SK-N-SH (cell line): ENCODE measurements around the gene TMCO6. TPM values are rescaled to one million over a fixed set of nuclear protein-coding genes. Genes with fewer than 3 reads are reported as not detected.

Experiments used
- CTCF ChIA-PET: fragments of 300-600, 350-600 bp; formaldehyde crosslinking; extraction: SDS; loops from one replicate; lab custom pipeline; 2021; lab: Yijun Ruan, JAX
- POLR2A ChIA-PET: fragments of 350-600 bp; sonication (Branson Sonifier 250); formaldehyde crosslinking; extraction: SDS; loops from one replicate; lab custom pipeline; 2020; ENCODE audit warnings: antibody characterized with exemption, inconsistent platforms; lab: Yijun Ruan, JAX
- DNase-seq: peaks from one replicate; pipeline ENCODE4 v3.0.0; 2012
- H2AFZ ChIP-seq: fragments of 200-600 bp; sonication (generic); 2 replicates; pipeline ENCODE4 v1.8.1; 2016; ENCODE audit warnings: antibody characterized with exemption, mild to moderate bottlenecking, low read depth
- H3F3A ChIP-seq: fragments of 200-600 bp; sonication (generic); replicated peaks from 2 replicates; pipeline ENCODE3; 2016; ENCODE audit warnings: antibody characterized with exemption, mild to moderate bottlenecking; ENCODE audit not compliant: insufficient read depth
- H3K27ac ChIP-seq, 2 experiments: fragments of 200-500 bp in 1 of 2; fragments of 200-600 bp in 1 of 2; sonication (Bioruptor generic) in 1 of 2; sonication (generic), shearing (Covaris generic) in 1 of 2; 2 replicates each; pipeline versions ENCODE4 v1.5.1 to v1.6.1; 2014 to 2016; ENCODE audit warnings: low read depth in 2 of 2, inconsistent platforms in 1 of 2, low read length in 1 of 2, mild to moderate bottlenecking in 1 of 2, mixed read lengths in 1 of 2
- H3K27me3 ChIP-seq: fragments of 200-600 bp; sonication (generic), shearing (Covaris generic); 2 replicates; pipeline ENCODE4 v1.6.1; 2016; ENCODE audit warnings: mixed run types; ENCODE audit not compliant: insufficient read depth
- H3K36me3 ChIP-seq, 2 experiments: fragments of 200-500 bp in 1 of 2; fragments of 200-600 bp in 1 of 2; sonication (Bioruptor generic) in 1 of 2; sonication (generic) in 1 of 2; replicated peaks in 1 of 2; 2 replicates each; pipeline versions ENCODE3 to v1.5.1; 2014 to 2016; ENCODE audit warnings: low read length in 1 of 2, mild to moderate bottlenecking in 1 of 2; ENCODE audit not compliant: insufficient read depth in 2 of 2, control insufficient read depth in 1 of 2
- H3K4me1 ChIP-seq, 2 experiments: fragments of 200-500 bp in 1 of 2; fragments of 200-600 bp in 1 of 2; sonication (Bioruptor generic) in 1 of 2; sonication (generic), shearing (Covaris generic) in 1 of 2; 2 replicates each; pipeline versions ENCODE4 v1.5.1 to v1.6.1; 2014 to 2016; ENCODE audit warnings: low read depth in 1 of 2, low read length in 1 of 2, mixed run types in 1 of 2; ENCODE audit not compliant: insufficient read depth in 2 of 2, control insufficient read depth in 1 of 2
- H3K4me2 ChIP-seq: fragments of 200-600 bp; sonication (generic), shearing (Covaris generic); 2 replicates; pipeline ENCODE4 v1.6.1; 2017; ENCODE audit warnings: mixed run types
- H3K4me3 ChIP-seq, 2 experiments: fragments of 200-500 bp in 1 of 2; fragments of 200-600 bp in 1 of 2; sonication (Bioruptor generic) in 1 of 2; sonication (generic), shearing (Covaris generic) in 1 of 2; 2 replicates each; pipeline versions ENCODE4 v1.5.1 to v1.8.1; 2014 to 2016; ENCODE audit warnings: low read depth in 2 of 2, inconsistent platforms in 1 of 2, low read length in 1 of 2, mild to moderate bottlenecking in 1 of 2, mixed read lengths in 1 of 2, moderate library complexity in 1 of 2
- H3K79me2 ChIP-seq: fragments of 200-600 bp; sonication (generic); 2 replicates; pipeline ENCODE4 v1.8.1; 2017; ENCODE audit warnings: mild to moderate bottlenecking; ENCODE audit not compliant: insufficient read depth
- H3K9ac ChIP-seq: fragments of 200-600 bp; sonication (generic); 2 replicates; pipeline ENCODE4 v1.6.1; 2017; ENCODE audit warnings: mixed run types
- H3K9me2 ChIP-seq: fragments of 200-600 bp; sonication (generic); 2 replicates; pipeline ENCODE4 v1.6.1; 2017; ENCODE audit warnings: mixed run types
- H3K9me3 ChIP-seq: fragments of 200-600 bp; sonication (generic); 2 replicates; pipeline ENCODE4 v1.6.1; 2017; ENCODE audit warnings: mixed run types, mild to moderate bottlenecking, moderate library complexity
- H4K20me1 ChIP-seq: fragments of 200-600 bp; sonication (generic); 2 replicates; pipeline ENCODE4 v1.6.1; 2017; ENCODE audit warnings: mild to moderate bottlenecking, mixed run types; ENCODE audit not compliant: insufficient read depth
- CHD2 ChIP-seq: fragments of 150-350 bp; IDR thresholded peaks from 2 replicates; pipeline ENCODE4 v1.6.1; 2018; ENCODE audit warnings: low read length; ENCODE audit not compliant: partially characterized antibody
- EZH2phosphoT487 ChIP-seq: fragments of 200-600 bp; sonication (generic); IDR thresholded peaks from 2 replicates; pipeline ENCODE4 v1.6.1; 2017; ENCODE audit warnings: low read depth, mixed run types, mild to moderate bottlenecking, antibody characterized with exemption, moderate library complexity, borderline replicate concordance
- FOXM1 ChIP-seq: IDR thresholded peaks from 2 replicates; pipeline ENCODE4 v1.4.0; 2012; ENCODE audit warnings: low read depth, mild to moderate bottlenecking
- GABPA ChIP-seq: IDR thresholded peaks from 2 replicates; pipeline ENCODE4 v1.4.0; 2012; ENCODE audit warnings: low read depth, mild to moderate bottlenecking
- GATA2 ChIP-seq: sonication (generic); formaldehyde crosslinking; IDR thresholded peaks from 2 replicates; pipeline ENCODE4 v1.5.0; 2020; ENCODE audit warnings: mild to moderate bottlenecking, missing genetic modification reagents
- MXI1 ChIP-seq: IDR thresholded peaks from 2 replicates; pipeline ENCODE4 v1.6.1; 2012; ENCODE audit warnings: mild to moderate bottlenecking, low read depth, low read length, improper control_type of control experiment
- RAD21 ChIP-seq: IDR thresholded peaks from 2 replicates; pipeline ENCODE4 v1.6.1; 2012; ENCODE audit warnings: mild to moderate bottlenecking, low read length
- RXRA ChIP-seq: IDR thresholded peaks from 2 replicates; pipeline ENCODE4 v1.4.0; 2012; ENCODE audit warnings: low read depth, mild to moderate bottlenecking, borderline replicate concordance
- SIN3A ChIP-seq: IDR thresholded peaks from 2 replicates; pipeline ENCODE4 v1.6.1; 2012; ENCODE audit warnings: low read depth, mild to moderate bottlenecking, low read length, moderate library complexity, borderline replicate concordance
- TAF1 ChIP-seq: IDR thresholded peaks from 2 replicates; pipeline ENCODE4 v1.6.1; 2012; ENCODE audit warnings: low read depth, mild to moderate bottlenecking, low read length, moderate library complexity, borderline replicate concordance
- TCF12 ChIP-seq: IDR thresholded peaks from 2 replicates; pipeline ENCODE4 v1.4.0; 2012
- WGBS: methylation state at CpG from one replicate; pipeline ENCODE4 v1.1.6; 2017; ENCODE audit warnings: low lambda C conversion rate; 5-methylcytosine and 5-hydroxymethylcytosine counted together
- polyA plus RNA-seq, 3 experiments: library from polyadenylated mRNA; depleted of rRNA; stranded (reverse); fragments of >200 nt; gene quantifications; 2 replicates each; pipeline ENCODE4 v1.2.3, GENCODE V29; 2012
- TF ChIP-seq, protein P1 (sequence below): IDR thresholded peaks from 2 replicates; pipeline ENCODE4; 2012
- TF ChIP-seq, protein P2 (sequence below): IDR thresholded peaks from 2 replicates; pipeline ENCODE4 v1.4.0; 2012; ENCODE audit warnings: low read depth
- TF ChIP-seq, protein P3 (sequence below): IDR thresholded peaks from 2 replicates; pipeline ENCODE4 v1.6.1; 2012; ENCODE audit warnings: mild to moderate bottlenecking, low read depth, low read length, moderate library complexity

The TMCO6 gene
- polyA plus RNA-seq, 1 of the 3 experiments (the other 2 are of a cell fraction) = 27.7 TPM

- Histone ChIP-seq H3K36me3 (no peaks in the 10 kb centered on the region), H3K4me2 (no peak overlapping the region), H3K9me2 (no peaks in the 10 kb centered on the region), H4K20me1 (no peaks in the 10 kb centered on the region), H3K9ac (no peak overlapping the region), H3K4me1 (peaks cover 0 to 3% of the 10 kb centered on the region in 2 experiments; a peak in 1 of 4 replicates), H3F3A (no peaks in the 10 kb centered on the region), H3K9me3 (no peaks in the 10 kb centered on the region), H3K4me3 (no peak overlapping the region), H3K27me3 (no peaks in the 10 kb centered on the region)
- CTCF ChIA-PET = interaction anchor here (0.6 to 1.7 kb wide), 3 partner anchors 45 to 278 kb away, joined by 3 to 6 read pairs (median 3); no protein-coding TSS in a partner anchor
- TF ChIP-seq GATA2 (CRISPR knock-in tag) (no peak), CHD2 (no peak), GABPA (no peak), EZH2phosphoT487 (no peak), SIN3A (no peak), TAF1 (no peak), FOXM1 (no peak), MXI1 (no peak), RAD21 (no peak), RXRA (no peak), TCF12 (no peak)
- TF ChIP-seq, protein P1, sequence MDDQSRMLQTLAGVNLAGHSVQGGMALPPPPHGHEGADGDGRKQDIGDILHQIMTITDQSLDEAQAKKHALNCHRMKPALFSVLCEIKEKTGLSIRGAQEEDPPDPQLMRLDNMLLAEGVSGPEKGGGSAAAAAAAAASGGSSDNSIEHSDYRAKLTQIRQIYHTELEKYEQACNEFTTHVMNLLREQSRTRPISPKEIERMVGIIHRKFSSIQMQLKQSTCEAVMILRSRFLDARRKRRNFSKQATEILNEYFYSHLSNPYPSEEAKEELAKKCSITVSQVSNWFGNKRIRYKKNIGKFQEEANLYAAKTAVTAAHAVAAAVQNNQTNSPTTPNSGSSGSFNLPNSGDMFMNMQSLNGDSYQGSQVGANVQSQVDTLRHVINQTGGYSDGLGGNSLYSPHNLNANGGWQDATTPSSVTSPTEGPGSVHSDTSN = no peak
- TF ChIP-seq, protein P2, sequence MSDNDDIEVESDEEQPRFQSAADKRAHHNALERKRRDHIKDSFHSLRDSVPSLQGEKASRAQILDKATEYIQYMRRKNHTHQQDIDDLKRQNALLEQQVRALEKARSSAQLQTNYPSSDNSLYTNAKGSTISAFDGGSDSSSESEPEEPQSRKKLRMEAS = no peak
- TF ChIP-seq, protein P3, sequence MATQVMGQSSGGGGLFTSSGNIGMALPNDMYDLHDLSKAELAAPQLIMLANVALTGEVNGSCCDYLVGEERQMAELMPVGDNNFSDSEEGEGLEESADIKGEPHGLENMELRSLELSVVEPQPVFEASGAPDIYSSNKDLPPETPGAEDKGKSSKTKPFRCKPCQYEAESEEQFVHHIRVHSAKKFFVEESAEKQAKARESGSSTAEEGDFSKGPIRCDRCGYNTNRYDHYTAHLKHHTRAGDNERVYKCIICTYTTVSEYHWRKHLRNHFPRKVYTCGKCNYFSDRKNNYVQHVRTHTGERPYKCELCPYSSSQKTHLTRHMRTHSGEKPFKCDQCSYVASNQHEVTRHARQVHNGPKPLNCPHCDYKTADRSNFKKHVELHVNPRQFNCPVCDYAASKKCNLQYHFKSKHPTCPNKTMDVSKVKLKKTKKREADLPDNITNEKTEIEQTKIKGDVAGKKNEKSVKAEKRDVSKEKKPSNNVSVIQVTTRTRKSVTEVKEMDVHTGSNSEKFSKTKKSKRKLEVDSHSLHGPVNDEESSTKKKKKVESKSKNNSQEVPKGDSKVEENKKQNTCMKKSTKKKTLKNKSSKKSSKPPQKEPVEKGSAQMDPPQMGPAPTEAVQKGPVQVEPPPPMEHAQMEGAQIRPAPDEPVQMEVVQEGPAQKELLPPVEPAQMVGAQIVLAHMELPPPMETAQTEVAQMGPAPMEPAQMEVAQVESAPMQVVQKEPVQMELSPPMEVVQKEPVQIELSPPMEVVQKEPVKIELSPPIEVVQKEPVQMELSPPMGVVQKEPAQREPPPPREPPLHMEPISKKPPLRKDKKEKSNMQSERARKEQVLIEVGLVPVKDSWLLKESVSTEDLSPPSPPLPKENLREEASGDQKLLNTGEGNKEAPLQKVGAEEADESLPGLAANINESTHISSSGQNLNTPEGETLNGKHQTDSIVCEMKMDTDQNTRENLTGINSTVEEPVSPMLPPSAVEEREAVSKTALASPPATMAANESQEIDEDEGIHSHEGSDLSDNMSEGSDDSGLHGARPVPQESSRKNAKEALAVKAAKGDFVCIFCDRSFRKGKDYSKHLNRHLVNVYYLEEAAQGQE = no peak
- TF ChIP-seq, all 33 proteins: peak for 0
- POLR2A ChIA-PET = no interaction called here
- DNase-seq = no peak
- H3K27ac ChIP-seq = no peak overlapping the region
- WGBS = 68% methylated on average over 3 of the region's 3 CpGs
- no peak overlapping the region for H2AFZ ChIP-seq
- H3K79me2 ChIP-seq = no peaks in the 10 kb centered on the region
Measured at GRCh38 chr5:140634103-140634502, 5.1 kb upstream of the TMCO6 start.
